GM19099 (cell line): ENCODE data around the gene TNFRSF14.

Experiments used
- POLR2A ChIP-seq: IDR thresholded peaks from 3 replicates; pipeline ENCODE4 v1.6.1; 2011; ENCODE audit warnings: low read depth; ENCODE audit not compliant: insufficient read length; ENCODE audit errors: extremely low read depth

Gene TNFRSF14

DNA sequence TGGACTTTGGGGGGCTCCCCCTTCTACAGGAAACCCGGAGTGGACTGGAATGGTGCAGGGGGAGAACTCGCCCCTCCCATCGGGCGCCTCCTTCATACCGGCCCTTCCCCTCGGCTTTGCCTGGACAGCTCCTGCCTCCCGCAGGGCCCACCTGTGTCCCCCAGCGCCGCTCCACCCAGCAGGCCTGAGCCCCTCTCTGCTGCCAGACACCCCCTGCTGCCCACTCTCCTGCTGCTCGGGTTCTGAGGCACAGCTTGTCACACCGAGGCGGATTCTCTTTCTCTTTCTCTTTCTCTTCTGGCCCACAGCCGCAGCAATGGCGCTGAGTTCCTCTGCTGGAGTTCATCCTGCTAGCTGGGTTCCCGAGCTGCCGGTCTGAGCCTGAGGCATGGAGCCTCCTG, at the start of gene TNFRSF14:
TNFRSF14 (plus strand) TSS at position 95 of the 401 bp plus-strand sequence; CDS start at position 389, 294 bp downstream.
- TF ChIP-seq POLR2A = peak; percentile 61

DNA sequence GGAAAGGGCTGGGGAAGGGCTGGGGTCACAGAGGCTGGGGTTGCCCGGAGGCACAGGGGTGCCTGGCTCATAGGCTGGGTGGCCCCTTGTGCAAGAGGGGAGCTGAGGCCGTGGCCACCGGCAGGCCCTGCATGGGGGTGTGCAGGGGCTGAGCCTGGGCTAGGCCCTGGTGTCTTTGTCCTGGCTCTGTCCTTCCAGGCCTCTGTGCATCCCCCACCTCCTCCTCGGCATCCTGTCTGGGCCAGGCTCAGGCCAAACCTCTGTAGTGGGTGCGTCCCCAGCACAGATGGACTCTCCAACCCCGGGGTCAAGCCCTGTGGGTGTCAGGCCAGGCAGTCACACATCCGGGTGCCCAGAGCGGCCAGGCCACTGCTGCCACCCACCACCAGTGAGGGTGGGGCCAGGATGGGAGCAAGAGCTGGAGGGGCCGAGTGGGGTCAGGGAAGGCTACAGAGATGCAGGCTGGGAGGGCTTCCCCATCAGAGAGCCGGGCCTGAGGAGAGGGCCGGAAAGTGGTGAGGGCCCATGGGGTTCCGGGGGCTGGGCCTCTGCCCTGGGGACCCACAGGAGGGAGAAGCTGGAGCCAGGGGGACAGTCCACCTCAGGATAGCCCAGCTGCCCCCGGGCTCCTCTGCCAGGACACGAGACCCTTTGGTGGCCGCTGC, 49.1 kb upstream of the TNFRSF14 start:
- TF ChIP-seq POLR2A = no peak

DNA sequence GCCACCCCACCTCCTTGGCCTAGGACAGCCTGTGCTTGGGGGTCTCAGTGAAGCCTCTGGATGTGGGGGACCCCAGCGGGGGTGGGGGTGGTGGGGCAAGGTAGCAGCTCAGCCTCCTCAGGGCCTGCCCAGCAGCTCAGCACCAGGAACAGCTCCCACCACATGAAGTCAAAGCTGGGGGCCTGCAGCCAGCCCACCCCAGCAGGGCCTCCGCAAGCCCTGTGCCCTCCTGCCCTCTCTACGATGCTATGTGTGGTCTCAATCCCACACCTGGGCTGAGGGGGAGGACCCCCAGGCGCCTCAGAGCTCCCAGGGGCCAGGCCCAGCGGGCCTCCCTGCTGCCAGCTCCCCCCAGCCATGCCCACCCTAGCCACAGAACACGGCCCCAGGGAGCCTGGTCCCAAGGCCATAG, 48.4 kb upstream of the TNFRSF14 start:
- TF ChIP-seq POLR2A = no peak

DNA sequence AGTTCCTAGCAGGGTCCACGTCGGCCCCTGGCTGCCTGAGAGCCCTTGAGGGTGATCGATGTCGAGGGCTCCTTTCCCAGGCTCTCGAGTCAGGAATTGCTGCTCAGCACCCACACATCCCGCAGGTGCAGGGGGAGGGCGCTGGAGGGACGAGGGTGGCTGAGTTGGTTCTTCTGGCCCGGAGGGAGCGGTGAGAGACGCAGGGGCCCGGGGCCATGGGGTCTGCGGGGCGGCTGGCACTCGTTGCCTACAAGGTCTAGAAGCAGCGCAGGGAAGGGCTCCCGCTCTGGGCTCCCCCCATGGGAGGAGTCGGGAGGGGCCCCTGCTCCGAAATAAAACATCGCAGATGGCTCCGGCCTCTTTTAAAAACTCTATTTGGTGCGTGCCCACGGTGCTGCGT, 48.0 kb upstream of the TNFRSF14 start:
- TF ChIP-seq POLR2A = no peak

DNA sequence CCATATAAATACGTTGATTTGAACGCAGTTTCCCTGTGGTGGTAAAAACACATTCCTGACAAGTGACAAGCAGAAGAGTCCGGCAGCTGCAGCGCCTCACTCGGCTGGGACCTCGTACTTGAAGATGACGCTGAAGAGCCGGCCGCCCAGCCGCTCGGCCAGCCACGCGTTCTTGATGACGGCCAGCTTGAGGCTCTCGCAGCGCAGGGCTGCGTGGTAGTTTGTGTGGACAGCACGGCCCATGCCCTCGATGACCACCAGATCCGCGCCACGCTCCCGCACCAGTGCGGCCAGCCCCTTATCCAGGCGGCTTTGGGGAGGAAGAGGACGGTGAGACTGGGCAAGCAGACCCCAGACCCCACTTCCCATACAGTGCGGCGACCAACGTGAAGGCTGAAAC, 47.4 kb upstream of the TNFRSF14 start:
- no peak for TF ChIP-seq POLR2A

DNA sequence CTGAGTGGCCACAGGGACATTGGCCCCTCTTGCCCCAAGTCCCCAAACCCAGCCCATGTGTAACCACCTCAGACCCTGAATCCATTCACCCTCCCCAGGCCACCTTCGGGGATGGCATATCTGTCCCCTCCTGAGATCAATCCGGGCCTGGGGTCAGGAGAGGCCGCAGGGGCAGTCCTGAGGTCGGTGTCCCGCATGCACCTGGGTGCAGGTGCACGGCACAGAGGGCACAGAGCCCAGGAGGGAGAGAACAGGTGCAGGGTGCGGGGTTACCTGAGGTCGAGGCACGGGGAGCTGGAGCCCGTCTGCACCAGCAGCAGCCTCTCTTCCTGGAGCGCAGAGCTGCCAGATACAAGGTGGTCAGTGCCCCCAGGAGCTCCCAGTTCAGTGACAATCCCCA, 46.6 kb upstream of the TNFRSF14 start:
- TF ChIP-seq POLR2A = no peak

DNA sequence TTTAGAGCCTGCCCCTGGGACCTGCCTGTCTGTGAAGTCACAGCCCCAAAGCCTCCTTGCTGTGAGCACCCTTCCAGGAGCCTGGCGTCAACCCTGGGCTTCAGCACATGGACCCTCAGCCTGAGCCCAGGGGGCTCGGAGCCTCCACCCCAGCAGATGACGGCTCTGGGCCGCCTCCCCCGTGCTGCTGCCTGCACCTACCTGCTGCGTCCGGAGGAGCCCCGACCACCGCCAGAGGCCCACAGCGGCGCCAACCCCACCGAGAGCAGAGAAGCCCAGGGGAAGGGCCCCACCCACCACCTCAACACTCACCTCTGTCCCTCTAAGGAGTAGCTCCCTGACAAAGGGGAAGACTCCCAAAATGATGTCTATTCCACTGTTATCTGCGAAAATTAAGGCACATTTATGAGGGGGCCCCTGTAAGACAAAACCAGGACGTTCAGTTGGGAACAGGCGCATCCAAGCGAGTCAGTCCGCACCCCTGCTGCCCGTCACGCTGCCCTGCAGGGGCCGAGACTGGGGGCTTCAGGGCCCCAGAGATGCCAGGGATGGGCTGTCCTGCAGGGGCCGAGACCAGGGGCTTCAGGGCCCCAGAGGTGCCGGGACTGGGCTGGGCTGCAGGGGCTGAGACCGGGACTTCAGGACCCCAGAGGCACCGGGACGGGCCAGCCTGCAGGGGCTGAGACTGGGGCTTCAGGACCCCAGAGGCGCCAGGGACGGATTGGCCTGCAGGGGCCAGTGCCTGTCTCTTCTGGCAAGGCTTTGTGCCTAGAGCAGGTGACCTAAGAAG, 45.6 kb upstream of the TNFRSF14 start:
- no peak for TF ChIP-seq POLR2A

DNA sequence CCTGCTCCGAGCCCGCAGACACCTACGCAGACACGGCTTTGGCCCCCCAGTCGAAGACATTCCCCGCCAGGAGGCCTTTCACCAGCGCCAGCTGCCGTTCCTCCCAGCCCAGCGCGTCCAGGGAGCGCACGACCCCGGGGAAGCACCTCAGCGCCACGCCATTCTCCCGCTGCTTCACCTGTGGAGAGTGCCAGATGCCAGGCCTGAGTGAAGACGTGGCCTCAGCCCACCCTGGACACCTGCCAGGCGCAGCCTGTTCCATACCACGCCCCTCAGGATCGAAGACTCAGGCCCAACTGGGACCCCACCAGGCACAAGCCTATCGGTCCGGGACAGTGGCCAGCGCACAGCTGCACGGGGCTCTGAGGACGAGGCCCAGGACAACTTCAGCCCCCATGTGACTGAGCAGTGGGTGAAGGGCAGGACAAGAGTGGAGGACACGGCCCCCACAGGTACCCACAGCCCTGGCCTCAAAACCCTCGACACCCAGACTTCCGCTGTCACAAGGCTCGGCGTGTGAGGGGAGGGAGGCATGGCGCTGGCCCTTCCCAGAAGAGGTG, 43.2 kb upstream of the TNFRSF14 start:
- TF ChIP-seq POLR2A = no peak

DNA sequence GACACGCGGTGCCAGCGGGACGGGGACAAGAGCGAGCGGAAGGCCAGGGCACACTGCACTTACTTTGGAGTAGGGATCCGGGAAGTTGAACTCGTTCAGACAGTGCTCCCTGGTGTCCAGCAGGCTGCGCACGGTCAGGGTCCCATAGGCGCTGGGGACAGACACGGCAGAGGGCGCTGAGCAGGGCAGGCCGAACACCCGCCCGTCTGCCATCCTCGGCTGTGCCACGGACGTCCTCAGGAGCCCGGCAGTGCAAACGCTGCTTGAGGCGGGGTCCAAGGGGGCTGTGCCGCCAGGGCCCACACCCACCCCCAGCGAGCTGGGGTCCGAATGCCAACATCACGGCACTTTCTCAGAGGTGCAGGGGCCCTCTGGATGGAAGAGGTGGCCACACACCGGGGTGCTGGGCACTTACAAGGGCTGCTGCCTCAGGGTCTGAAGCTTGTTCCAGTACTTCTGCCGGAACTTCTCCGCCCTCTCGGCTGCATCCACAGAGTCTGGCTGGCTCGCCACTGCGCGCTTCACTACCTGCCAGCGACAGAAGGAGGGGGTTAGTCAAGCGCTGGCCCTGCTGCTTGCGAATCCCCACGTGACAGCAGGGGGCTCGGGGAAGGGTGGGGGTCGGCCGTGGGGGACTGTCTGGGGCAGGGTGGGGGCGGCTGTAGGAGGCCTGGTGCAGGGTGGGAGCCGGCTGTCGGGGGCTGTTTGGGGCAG, 42.1 kb upstream of the TNFRSF14 start:
- no peak for TF ChIP-seq POLR2A

DNA sequence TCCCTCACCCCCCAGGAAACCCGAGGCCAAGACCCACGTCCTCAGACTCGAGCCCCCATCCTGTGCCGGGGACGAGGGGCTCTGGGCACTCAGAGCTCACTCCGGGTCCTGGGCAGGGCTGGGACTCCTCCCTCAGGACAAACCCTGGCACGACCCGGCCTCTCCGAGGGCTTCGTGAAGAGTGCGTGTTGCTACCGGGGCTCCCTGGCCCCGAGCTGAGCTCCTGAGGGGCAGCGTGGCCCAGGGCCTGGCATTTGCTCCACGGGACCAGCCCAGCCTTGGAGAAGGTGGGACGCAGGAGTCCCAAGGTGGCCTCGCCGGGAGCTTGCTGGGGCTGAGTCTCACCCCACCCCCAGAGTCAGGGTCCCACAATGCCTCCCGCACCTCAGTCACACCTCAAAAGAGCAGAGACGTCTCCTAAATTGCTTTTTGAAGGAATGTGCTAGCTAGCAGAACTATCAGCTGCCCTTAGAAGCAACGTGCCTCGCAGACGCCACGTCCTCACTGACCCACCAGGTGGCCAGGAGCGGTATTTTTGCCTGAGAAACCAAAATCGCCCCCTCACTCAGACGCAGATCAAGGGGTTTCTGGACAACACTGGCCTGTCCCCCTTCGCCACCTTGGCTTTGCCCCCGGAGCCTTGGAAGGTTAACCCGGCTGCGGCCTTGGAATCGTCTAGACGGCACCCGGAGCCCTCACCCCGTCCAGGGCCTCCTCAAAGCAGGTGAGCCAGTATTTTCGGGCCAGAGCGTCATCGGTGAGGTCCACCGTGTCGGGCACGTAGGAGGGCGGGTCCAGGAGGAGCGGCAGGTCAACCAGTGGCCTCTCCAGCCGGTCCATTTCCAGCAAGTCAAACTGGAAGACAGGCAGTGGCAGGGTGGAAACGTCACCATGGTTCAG, 41.1 kb upstream of the TNFRSF14 start:
- no peak for TF ChIP-seq POLR2A

DNA sequence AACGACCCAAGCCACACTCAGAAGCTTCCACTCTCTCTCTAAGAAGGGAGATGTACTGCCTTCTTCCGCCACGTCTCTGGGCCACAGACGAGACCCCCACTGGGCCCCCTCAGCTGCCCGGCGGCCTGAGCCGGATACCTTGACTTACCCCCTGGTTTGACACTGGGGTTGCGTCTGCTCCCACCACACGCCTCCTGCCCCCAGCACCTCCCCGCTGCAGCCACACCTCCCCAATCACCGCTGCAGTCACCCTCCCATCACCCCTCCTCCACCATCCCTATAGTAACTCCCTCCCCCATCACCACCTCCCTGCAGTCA, 40.4 kb upstream of the TNFRSF14 start:
- no peak for TF ChIP-seq POLR2A

DNA sequence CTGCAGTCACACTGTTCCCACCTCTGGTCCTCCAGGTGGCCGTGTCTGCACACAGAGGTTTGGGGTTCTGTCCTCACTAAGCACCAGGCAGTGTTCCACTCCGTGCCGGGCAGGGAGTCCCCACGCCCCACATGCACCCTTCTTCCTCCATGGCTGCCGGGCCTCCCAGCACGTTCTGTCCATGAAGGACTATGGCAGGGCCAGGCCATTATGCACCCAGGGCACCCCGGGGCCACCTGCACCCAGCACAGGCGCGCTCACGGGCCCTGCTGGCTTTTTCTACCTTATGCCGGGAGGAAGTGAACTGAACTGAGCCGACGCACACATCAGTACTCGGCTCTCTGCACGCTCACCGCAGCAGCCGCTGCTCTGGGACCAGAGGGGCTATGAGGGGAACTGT, 40.0 kb upstream of the TNFRSF14 start:
- TF ChIP-seq POLR2A = no peak

DNA sequence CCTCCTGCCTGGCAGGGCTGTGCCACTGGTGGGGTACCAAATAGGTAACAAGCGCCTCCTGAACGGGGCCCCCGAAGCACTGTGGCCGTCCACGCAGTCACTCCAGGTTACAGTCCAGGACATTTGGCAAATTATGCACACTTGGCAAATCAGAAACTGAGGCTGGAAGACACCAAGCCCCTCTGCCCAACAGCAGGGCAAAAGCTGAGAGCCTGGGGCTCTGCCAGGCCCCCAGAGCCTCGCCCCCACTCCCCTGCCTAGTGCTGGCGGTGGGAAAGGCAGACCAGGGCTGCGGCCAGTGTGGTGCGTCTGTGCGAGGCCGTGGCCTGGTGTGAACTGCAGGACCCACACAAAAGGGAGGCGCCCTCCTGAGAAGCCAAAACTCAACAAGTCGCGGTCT, 39.2 kb upstream of the TNFRSF14 start:
- TF ChIP-seq POLR2A = no peak

DNA sequence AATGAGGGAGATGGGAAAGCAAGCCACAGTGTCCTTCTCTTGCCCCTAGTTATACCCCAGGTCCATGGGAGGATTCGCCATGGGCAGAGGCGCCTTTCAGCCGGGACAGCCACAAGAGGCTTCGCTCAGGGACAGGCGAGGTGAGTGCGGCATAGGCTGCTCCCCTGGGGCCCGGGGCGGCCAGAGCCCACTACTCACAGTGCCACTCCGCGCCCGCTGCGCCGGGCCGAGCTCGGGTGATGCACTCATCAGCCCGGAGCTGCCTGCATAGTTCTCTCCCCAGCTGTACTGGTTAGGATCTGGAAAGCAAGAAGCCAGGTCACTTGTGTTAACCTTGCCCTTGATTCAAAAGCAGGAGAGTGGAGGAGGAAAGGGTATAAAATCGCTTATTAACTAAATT, 38.2 kb upstream of the TNFRSF14 start:
- no peak for TF ChIP-seq POLR2A

DNA sequence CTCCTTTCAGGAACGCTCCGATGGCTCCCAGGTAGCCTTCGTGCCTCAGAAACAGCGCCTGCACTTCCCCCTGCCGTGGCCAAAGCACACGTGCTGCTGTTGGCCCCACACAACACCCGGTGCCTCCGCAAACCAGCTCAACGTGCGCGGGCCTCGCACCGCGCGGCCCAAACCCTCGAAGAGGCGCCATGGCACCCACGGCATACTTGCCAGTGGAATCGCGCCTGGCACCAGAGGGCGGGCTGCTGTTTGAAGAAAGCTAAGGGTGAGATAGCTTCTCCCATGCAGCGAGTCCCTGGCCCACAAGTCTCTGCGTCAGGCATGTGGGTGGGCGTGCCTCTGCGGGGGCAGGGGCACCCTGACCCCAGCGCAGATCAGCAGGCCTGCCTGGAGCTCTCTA, 37.6 kb upstream of the TNFRSF14 start:
- TF ChIP-seq POLR2A = no peak
